Stimulated activated CD8-positive, alpha-beta memory T cell treated with anti-CD3 and anti-CD28 coated beads, Interleukin-2, amount 100 ng/mL, for 1 hour (primary cell): ENCODE results near the gene TAPT1.

Experiments
- DNase-seq, 2 donors: peaks; one replicate each; pipeline ENCODE4 v3.0.0-alpha.2; 2020; ENCODE audit warnings: low read depth in 2 of 2

TAPT1 gene

DNA sequence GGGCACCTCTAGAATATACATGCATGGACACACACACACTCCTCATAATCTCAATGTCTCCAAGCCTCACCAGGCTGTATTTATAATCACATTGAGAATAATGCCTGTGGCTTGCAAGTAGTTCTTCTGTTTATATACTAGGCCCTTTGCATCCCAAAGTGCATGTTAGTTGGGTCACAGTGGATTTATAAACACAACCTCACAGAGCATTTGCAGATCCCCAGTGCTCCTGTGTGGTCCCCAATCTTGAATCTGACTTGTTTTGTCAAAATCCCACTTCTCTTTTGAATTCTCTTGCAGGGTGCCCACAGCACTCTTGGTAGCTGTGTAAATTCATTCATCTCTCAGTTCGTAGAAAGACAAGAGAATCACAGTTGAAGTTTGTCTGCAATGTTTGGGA, 92.9 kb downstream of the TAPT1 start:
- no peak for DNase-seq

DNA sequence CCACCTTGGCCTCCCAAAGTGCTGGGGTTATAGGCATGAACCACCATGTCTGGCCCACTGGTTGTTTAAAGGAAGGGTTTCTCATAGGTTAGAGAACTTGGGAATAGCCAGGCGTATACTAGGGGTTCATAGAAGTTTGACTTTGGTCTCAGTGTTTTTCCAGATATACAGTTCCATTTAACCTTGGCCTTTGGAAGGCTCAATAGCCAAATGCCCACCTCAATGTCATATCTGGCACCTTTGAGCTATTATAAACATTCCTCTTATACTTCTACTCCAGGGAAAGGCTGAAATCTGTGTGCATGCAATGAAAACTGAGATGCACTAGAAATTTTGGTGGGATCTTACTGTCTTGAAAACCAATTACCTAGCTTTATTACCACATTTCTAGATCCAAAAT, 95.0 kb downstream of the TAPT1 start:
- DNase-seq: no peak

GRCh38 chr4:16129336-16129735, 96.9 kb downstream of the TAPT1 start:
- DNase-seq: no peak

- DNase-seq: no peak
Measured at GRCh38 chr4:16126714-16127113, 99.6 kb downstream of the TAPT1 start.

DNA sequence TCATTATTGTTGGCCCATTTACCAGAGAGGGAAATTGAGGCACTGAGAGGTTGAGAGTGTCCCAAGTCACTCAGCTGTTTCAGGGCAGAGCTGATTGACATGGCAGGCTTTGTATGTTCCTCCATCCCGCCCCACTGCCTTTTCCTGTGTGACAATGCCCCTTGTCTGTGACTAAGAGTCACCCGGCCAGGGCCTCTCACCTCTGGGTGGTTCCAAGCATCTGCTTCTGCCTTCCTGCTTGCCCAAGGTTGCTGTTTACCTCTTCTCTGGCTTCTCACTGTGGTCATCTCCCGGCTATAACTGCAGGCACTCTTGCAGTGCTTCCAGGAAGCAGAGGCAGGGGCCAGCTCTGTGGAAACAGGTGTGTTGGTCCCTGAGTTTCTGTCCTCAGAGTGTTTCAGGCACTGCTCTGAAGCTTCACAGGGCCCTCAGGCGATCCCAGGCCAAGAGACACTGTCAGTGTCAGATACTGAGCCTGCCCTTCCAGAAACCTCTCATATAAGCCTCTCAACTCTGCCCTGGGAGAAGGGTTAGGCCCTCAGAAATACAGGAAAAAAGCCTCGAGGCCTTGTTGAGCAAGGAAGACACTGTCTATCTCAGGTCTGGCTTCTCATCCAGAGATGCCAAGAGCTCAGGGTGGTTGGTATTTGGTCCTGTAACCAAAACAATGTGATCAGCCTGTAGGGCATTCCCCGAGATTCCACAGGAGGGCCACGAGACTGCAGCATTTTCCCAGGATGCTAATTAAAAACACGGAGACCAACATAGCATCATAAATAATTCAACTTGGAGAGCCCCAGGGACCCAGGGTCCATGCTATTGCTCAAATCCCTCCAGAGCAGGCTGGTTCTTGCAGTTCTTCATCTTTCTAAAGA, 100.5 kb downstream of the TAPT1 start:
- no peak for DNase-seq

- no peak for DNase-seq
Measured at GRCh38 chr4:16124232-16124631, 102.0 kb downstream of the TAPT1 start.

- no peak for DNase-seq
Measured at GRCh38 chr4:16123356-16124084, 102.8 kb downstream of the TAPT1 start.

DNA sequence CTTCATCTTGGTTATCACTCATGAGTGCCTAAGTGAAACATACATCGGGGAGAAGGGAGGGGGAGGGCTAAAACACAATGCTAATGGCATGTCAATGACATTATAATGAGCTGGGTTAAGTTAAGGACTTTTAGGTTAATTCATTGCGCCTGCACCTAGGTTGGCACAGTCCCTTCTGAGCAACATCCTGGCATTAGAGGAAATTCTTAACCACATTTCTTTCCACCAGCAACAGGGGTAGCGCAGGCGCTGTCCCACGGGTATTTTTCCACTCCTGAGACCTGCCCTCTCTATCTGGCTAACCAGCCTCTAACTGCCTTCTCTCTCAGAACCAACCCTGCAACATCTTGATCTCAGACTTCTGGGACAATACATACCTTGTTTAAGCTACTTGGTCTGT, 103.5 kb downstream of the TAPT1 start:
- no peak for DNase-seq

DNA sequence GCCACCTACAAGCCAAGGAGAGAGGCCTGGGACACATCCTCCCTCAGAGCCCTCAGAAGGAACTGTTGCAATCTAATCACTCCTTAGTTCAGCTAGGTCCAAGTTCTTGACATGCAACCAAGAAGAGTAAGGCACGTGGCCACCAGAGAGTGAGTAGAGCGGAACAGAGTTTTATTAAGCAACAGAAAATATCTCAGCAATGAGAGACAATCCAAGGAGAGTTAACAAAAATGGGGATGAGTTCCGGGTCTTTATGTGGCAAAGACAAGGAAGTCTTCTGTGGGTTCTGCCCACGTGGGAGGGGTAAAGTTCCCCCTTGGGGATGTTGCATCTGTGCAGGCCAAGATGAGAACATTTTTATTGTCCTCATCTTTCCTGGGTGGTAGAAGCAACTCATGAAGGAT, 104.0 kb downstream of the TAPT1 start:
- DNase-seq: no peak

DNA sequence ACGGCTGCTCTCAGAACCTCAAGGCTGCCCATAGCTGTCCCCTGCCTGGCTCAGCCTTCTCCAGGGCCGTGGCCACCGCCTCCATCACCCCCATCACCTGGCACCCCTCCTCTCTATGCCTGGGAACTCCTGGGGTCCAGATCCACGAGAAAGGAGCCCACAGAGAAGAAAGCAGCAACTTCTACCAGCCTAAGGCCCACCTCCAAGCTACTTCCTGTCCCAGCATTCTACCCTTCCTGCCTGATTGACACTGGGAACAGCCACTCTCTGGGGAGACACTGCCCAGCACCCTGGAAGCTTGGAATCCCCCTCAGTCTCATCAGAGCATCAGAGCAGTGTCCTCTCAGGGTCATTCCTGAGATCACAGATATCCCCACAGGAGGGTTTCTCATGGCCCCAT, 105.6 kb downstream of the TAPT1 start:
- no peak for DNase-seq

GRCh38 chr4:16119981-16120380, 106.3 kb downstream of the TAPT1 start:
- DNase-seq: no peak

- no peak for DNase-seq
Measured at GRCh38 chr4:16118090-16118489, 108.2 kb downstream of the TAPT1 start.

- DNase-seq: no peak
Measured at GRCh38 chr4:16117164-16117563, 109.1 kb downstream of the TAPT1 start.

DNA sequence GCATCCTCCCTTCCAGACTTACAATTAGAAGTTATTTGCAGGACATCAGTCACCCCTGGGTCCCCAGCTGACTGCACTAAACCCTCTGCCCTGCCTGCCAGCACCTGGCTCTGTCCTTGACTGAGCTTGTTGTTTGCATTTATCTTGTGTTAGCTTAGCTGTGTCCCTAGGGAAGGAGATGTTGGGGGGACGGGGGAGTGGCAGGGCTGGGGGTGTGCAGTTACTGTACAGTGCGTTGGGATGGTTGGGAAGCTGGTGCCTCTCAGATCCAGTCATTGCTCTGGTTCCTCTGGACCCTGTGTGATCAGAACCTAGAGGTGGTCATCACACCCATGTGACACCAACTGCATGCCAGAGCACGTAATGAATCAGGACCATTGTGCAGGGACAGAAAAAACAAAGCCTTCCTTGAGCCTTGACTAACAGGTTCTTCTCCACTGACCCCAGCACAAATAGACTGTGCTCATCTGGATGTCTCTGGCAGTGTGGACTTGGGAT, 109.7 kb downstream of the TAPT1 start:
- no peak for DNase-seq

DNA sequence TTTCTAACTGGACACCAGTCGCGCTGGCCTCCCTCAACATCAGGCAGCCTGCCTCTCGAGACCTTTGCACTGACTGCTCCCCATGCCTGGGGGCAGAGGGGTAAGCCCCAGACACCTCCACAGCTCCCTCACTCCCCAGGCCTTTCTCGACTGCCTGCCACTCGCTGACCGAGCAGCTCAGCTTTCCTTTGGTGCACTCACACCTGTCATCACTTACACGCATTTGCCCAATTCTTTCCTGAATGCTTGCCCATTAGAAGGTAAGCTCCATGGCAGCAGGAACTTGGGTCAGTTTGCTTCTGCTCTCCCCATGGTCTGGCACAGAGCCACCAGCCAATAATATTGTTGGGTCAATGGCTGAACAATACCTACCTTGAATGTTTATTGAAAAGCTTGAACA, 110.3 kb downstream of the TAPT1 start:
- no peak for DNase-seq

DNA sequence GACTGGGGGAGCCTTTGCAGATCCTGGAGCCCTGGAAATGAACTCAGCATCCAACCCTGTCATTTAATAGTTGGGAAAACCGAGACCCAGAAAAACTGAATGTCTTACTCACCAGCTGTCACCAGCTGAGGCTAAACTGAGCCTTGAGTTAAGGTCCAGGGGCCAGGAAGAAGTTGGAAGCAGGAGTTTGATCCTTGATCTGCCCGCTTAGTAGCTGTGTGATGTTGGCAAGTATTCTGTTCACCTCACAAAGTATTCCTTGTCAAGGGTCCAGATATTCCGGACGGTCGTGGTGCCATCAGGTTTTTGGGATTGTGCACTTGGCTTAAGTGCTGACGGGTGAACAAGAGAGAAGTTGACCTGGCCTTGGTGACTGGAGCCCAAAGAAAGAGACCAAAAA, 111.7 kb downstream of the TAPT1 start:
- no peak for DNase-seq

DNA sequence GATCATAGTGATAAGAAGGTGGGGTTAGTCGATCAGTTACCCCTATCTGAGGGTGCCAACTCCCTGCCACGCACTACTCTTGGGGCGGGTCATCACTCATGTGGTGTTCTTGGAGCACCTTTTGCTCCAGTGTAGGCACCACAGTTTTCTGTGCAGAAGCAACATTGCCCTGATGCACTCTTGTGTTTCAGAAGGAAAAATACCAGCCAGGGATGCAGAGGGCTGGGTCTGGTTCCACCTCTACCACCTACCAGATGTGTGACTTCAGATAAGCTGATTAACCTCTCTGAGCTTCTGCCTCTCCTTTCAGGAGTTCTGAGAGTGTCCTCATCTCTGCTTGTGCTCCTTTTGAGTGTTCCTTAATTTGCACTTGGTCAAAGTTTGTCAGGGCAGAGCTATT, 112.5 kb downstream of the TAPT1 start:
- DNase-seq: no peak

DNA sequence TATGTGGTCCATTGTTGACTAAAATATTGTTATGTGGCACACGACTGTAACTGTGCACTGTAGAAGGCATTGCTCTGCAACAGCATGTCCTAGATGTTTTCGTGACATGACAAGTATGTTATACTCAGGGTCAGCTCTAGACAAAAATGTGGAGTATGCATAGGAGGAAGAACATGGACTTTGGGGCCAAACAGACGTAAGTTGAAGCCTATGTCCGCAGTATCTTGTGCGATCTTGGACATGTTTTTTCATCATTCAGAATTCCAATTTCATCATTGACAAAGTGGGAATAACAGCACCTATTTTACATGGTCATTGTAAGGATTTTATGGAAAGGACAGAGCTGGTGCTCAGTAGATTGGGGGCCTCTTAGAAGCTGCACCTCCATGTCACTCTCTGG, 114.7 kb downstream of the TAPT1 start:
- DNase-seq: no peak

- DNase-seq: no peak
Measured at GRCh38 chr4:16110661-16111290, 115.5 kb downstream of the TAPT1 start.
